Stimulated activated CD8-positive, alpha-beta memory T cell treated with anti-CD3 and anti-CD28 coated beads, Interleukin-7, amount 100 ng/mL, for 4 hours (primary cell): ENCODE results near the gene RELN.

Source experiments
- DNase-seq, 2 donors: peaks; one replicate each; pipeline ENCODE4 v3.0.0-alpha.2; 2020; ENCODE audit warnings: low read depth in 2 of 2

Gene RELN

GRCh38 chr7:103569621-103570305 is 419.7 kb downstream of the RELN start:
- no peak for DNase-seq

GRCh38 chr7:103564416-103564815 is 425.0 kb downstream of the RELN start:
- no peak for DNase-seq

- DNase-seq, result no peak
Measured at GRCh38 chr7:103560136-103560535, 429.3 kb downstream of the RELN start.

- DNase-seq, result no peak
Measured at GRCh38 chr7:103551016-103551415, 438.4 kb downstream of the RELN start.

- DNase-seq, result no peak
Measured at GRCh38 chr7:103549786-103550185, 439.7 kb downstream of the RELN start.

GRCh38 chr7:103547451-103548284 is 441.8 kb downstream of the RELN start:
- no peak for DNase-seq

- DNase-seq, result no peak
Measured at GRCh38 chr7:103542470-103542869, 447.0 kb downstream of the RELN start.

- no peak for DNase-seq
Measured at GRCh38 chr7:103541947-103542346, 447.5 kb downstream of the RELN start.

GRCh38 chr7:103541026-103541425 is 448.4 kb downstream of the RELN start:
- DNase-seq, result no peak

GRCh38 chr7:103540338-103540737 is 449.1 kb downstream of the RELN start:
- DNase-seq, result no peak

- no peak for DNase-seq
Measured at GRCh38 chr7:103539875-103540274, 449.6 kb downstream of the RELN start.

GRCh38 chr7:103538964-103539709 is 450.3 kb downstream of the RELN start:
- no peak for DNase-seq

- no peak for DNase-seq
Measured at GRCh38 chr7:103533761-103534160, 455.7 kb downstream of the RELN start.

GRCh38 chr7:103532955-103533354 is 456.5 kb downstream of the RELN start:
- no peak for DNase-seq

- DNase-seq, result no peak
Measured at GRCh38 chr7:103528152-103528551, 461.3 kb downstream of the RELN start.

GRCh38 chr7:103525937-103526336 is 463.5 kb downstream of the RELN start:
- DNase-seq, result no peak

- no peak for DNase-seq
Measured at GRCh38 chr7:103524042-103524907, 465.2 kb downstream of the RELN start.

GRCh38 chr7:103521937-103522336 is 467.5 kb downstream of the RELN start:
- no peak for DNase-seq

GRCh38 chr7:103504505-103505135 is 484.8 kb downstream of the RELN start:
- no peak for DNase-seq

GRCh38 chr7:103501206-103501605 is 488.3 kb downstream of the RELN start:
- DNase-seq, result no peak

- no peak for DNase-seq
Measured at GRCh38 chr7:103499976-103500375, 489.5 kb downstream of the RELN start.
